Activated CD4-positive, alpha-beta T cell treated with anti-CD3 and anti-CD28 coated beads, Interleukin-2, amount 50 U/mL, for 4 hours (primary cell): ENCODE results near the gene KCNG1.
"Not testable (repeated sequence)": the region's sequence is repeated elsewhere in the genome, so short reads cannot be mapped to it uniquely, and the experiment has no call there.

Experiments
- DNase-seq, 2 experiments: peaks; one replicate each; pipeline ENCODE4 v3.0.0-alpha.2; 2020

Gene KCNG1

DNA sequence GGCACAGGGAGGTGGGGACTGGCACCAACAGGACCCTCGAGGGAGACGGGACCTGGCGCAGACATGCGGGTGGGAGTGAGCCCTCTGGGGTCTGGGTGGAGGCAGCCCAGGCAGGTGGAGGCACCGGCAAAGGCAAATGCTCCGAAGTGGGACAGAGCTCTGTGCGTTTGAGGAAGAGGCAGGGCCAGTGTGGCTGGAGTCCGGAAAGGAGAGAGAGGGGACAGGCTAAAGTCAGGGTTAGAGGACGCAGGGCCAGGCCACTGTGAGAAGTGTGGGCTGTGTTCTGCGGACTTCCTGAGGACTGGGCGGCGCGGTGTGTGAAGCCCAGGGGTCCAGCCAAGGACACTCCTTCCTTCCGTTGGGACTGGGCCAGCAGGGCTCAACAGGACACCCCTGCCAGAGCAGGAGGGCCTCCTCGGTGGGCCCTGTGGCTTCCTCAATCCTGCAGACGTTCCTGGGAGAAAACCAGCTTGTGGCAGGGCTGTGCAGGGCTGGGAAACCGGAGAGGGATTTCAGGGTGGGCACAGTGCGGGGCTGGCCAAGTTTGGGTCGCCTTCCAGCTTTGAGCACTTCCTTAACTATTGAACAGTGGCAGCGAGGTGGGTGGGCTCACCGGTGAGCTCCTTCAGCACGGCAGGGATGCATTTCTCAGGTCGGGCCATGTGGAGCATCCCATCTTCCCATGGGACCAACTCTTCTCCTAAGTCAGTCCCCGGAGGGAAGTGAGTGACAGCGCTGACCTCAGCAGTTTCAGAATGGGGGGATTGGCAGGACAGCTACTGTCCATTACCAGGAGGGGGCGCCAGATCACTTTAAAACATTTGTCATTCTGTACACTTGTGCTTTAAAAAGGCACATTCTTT lies 41.8 kb downstream of the KCNG1 start:
- peak; percentile 48 to 49 for DNase-seq

DNA sequence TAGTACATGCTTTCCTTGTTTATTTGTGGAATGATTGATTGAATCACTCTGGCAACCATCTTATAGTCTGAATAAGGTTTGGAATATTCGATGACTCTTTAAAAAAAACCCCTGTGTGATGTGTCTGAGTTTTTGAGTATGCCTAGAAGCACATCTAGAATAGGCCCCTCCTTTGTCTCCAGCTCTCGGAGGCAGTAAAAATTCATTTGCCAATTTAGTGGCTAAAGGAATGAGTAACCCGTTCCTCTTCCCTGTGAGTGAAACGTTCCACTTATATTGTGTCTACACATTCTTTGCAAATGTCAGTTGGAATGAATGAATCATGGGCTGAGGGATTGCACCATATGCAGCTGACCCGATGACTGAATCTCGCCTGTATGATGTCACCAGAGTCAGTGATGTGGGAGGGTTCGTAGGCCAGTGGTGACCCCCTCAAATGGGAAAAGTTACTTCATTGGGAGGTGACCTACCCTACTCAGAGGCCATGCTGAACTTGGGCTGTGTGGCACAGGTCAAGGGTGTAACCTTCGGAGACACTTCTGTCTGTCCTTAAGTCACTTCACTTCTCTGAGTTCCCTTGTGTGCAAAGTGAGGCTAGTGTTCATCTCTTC lies 42.7 kb downstream of the KCNG1 start:
- DNase-seq, result no peak

GRCh38 chr20:50978533-50978932 lies 44.4 kb downstream of the KCNG1 start:
- not testable (repeated sequence) for DNase-seq

GRCh38 chr20:50977066-50978021 lies 45.6 kb downstream of the KCNG1 start:
- no peak for DNase-seq

DNA sequence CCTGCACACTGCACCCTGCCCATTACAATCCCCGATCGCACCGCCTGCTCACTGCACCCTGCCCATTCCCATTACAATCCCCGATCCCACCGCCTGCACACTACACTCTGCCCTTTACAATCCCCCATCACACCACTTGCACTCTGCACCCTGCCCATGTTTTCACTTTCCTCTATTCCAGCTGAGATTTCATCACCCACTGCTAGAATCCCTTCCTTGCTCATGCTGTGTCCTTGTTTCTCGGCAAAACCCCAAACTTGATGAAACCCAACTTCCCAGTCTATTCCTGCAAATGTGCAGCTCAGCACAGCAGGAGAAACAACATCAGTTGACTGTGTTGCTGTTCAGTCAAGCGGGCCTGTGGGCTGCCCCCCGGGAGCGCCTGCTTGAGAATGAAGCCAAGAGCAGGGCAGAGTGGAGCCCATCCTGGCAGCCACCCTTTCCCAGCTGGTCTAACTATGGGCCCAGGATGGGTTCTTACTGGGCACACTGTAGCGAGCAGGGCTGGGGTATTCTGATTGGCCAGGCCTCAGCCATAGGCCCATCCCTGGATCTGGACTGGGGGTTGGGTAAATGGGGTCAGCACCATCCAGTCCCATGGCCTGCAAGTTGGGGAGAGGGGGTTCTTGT lies 47.1 kb downstream of the KCNG1 start:
- DNase-seq, result no peak

DNA sequence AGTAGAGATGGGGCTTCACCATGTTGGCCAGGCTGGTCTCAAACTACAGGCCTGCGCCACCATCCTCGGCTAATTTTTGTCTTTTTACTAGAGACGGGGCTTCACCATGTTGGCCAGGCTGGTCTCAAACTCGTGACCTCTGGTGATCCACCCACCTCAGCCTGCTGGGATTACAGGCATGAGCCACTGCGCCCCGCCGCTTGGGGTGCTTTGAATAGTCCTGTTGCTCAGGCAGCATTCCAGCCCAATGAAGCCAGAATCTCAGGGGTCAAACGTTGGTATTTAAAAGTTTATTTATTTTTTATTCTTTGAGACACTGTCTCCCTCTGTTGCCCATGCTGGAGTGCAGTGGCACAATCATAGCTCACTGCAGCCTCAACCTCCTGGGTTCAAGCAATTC lies 53.0 kb downstream of the KCNG1 start:
- DNase-seq, result no peak

GRCh38 chr20:50969435-50969834 lies 53.5 kb downstream of the KCNG1 start:
- DNase-seq, result no peak

GRCh38 chr20:50968289-50968688 lies 54.6 kb downstream of the KCNG1 start:
- no peak for DNase-seq

GRCh38 chr20:50967586-50967985 lies 55.3 kb downstream of the KCNG1 start:
- no peak for DNase-seq

DNA sequence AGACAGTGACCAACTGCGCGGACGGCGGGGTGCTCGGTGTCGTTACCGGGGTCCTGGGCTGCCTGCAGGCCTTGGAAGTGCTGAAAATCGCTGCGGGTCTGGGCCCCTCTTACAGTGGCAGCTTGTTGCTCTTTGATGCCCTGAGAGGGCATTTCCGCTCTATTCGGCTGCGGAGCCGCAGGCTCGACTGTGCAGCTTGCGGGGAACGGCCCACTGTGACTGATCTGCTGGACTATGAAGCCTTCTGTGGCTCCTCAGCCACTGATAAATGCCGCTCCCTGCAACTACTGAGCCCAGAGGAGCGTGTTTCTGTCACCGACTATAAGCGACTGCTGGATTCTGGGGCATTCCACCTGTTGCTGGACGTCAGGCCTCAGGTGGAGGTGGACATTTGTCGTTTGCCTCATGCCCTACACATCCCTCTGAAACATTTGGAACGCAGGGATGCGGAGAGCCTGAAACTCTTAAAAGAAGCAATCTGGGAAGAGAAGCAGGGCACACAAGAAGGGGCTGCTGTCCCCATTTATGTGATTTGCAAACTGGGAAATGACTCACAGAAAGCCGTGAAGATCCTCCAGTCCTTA lies 63.3 kb downstream of the KCNG1 start:
- DNase-seq, result no peak

DNA sequence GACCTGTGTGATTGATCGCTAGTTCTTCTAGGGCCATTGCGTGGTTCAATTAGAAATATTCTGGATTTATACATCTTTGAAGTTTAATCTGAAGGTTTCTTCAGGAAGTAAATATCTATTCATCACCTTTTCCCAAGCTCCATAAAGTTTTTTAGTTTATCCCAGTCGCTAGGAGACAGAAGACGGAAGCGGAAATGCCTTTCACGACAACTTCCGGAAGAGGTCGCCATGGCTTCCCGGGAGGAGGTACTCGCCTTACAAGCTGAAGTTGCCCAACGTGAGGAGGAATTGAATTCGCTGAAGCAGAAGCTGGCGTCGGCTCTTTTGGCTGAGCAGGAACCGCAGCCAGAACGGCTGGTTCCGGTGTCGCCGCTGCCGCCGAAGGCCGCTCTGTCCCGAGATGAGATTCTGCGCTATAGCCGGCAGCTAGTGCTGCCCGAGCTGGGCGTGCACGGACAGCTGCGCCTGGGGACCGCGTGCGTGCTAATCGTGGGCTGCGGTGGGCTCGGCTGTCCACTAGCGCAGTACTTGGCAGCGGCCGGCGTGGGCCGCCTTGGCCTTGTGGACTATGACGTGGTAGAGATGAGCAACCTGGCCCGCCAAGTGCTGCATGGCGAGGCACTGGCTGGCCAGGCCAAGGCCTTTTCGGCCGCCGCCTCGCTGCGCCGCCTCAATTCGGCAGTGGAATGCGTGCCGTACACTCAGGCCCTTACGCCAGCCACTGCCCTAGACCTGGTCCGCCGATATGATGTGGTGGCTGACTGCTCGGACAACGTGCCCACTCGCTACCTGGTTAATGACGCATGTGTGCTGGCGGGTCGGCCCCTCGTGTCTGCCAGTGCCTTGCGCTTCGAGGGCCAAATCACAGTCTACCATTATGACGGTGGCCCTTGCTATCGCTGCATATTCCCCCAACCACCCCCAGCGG lies 64.0 kb downstream of the KCNG1 start, which contains the start of gene MOCS3:
Gene MOCS3 (plus strand): TSS at position 204 of the 928 bp plus-strand sequence. CDS start 25 bp downstream, at position 229.
- DNase-seq, result peak; percentile 71 to 76

DNA sequence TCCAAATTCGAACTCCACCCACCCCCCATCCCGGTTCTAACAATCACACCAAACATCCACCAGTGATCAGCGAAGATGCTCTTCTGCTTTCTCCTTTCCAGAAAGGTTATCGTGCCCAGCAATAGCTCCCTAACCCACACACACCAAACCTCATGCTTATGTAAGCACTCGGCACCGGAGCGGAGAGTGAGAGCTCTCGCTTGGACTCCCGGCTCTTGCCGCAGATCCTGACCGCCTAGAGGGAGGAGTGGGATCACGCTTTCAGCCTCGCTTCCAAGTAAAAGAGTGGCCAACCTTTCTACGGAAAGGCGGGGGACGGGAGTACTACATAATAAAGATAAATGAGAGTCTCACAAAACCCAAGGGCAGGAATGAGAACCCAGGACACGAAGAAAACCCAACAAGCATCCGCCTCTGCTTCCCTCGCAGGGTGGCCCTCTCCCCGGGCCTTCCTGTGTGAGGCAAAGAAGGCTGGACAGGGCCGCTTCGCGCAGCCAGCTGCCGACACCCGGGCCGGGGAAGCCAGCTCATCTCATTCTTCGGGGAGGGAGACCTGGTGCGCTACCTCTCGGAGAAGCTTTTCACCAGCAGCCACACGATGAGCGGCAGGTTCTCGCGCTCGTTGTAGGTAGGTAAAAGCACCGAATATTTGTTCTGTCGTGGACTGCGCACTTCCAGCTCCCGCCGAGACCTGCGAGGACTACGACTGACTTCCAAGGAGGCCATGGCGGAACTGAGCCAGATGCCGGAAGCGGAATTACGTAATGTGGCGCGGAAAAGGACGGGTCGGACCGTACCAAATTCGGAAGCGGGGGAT lies 64.9 kb downstream of the KCNG1 start, which contains the start of gene DPM1:
Gene DPM1 (minus strand): TSS at position 735 of the 817 bp plus-strand sequence. CDS start 9 bp downstream, at position 726.
- DNase-seq, result peak; percentile 84 to 85

DNA sequence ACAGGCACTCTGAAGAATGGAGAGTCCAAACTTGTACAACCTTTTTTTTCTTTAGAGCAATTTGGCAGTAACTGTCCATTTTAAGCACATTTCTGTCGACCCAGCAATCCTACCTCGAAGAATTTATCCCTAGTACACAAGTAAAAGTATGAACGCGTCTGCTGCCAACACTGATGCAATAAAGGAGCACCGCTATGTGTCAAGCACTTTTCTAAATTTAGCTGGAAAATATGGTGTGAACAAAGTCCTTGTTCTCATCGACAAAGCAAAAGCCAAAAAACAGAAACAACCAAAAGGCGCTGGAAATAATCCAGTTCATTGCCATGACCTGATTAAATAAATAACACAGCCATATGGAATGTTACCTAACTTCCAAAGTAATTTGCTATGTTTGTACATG lies 65.6 kb downstream of the KCNG1 start:
- no peak for DNase-seq

GRCh38 chr20:50953821-50954220 lies 69.1 kb downstream of the KCNG1 start:
- DNase-seq, result no peak
